Measurements from ENCODE around the gene CDC42.

GRCh38 chr1:22127731-22128130 is 75.2 kb downstream of the CDC42 start:
- TF ChIP-seq CTCF (conservative IDR thresholded peaks at IDR 0.05 in 1 of 2, IDR thresholded peaks at IDR 0.05 in 1 of 2; ENCODE audit: low read depth in 1 of 2, low read length in 2 of 2) (no peak), EZH2 (IDR thresholded peaks at IDR 0.05; ENCODE audit: low read length, missing control alignments) (no peak)
